ENCODE data around the gene GALNT18. TPM values are rescaled to one million over a fixed set of nuclear protein-coding genes. Genes with fewer than 3 reads are reported as not detected.

GALNT18 gene
- total RNA-seq, 1 experiment from 2014 or later = 9.2 TPM

DNA sequence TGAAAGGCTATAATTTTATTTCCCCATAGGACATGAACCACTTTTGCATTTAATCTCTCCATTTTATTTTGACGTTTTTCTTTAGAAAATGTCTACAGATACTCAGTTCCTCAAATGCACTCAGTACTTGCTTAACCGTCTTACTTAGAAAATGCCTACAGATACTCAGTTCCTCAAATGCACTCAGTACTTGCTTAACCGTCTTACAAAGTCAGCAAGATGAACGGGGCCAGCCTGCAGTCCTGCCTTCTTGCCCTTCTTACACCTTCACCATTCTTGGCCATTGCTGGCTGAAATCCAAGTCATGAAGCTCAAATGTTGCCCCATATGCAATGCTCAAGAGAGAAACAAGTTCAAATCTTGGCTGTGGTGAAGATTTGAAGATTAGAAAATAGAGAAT, 302.8 kb downstream of the GALNT18 start:
- CTCF ChIA-PET = no interaction called here

DNA sequence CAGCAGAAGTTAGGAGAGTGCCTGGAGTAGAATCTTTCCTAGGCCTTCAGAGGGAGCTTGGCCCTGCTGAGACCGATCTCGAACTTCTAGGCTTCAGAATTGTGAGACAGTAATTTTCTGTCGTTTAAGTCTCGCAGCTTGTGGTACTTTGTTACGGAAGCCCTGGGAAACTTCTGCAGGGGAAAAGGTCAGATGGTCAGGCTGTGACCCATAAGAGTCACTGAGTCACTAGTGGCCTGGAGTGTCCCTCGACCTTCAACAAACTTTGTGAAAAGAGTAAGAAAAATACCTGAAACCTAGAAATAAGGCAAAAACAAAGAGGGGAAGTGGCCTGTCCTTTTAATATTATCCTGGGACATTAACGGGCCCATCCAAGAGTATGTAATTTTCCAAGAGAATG, 303.3 kb downstream of the GALNT18 start:
- Mint-ChIP-seq H3K36me3 (ENCODE audit: insufficient read depth, unreplicated experiment) (no peaks in the 10 kb centered on the region), H3K9me3 (ENCODE audit: low read depth, unreplicated experiment) (no peaks in the 10 kb centered on the region), H3K27ac (ENCODE audit: unreplicated experiment) (no peak overlapping the region), H3K4me3 (ENCODE audit: low read depth, unreplicated experiment) (no peak overlapping the region), H3K4me1 (ENCODE audit: low read depth, unreplicated experiment) (no peaks in the 10 kb centered on the region), H3K27me3 (ENCODE audit: unreplicated experiment) (no peaks in the 10 kb centered on the region)
- DNase-seq = no peak
- TF ChIP-seq, protein P1, sequence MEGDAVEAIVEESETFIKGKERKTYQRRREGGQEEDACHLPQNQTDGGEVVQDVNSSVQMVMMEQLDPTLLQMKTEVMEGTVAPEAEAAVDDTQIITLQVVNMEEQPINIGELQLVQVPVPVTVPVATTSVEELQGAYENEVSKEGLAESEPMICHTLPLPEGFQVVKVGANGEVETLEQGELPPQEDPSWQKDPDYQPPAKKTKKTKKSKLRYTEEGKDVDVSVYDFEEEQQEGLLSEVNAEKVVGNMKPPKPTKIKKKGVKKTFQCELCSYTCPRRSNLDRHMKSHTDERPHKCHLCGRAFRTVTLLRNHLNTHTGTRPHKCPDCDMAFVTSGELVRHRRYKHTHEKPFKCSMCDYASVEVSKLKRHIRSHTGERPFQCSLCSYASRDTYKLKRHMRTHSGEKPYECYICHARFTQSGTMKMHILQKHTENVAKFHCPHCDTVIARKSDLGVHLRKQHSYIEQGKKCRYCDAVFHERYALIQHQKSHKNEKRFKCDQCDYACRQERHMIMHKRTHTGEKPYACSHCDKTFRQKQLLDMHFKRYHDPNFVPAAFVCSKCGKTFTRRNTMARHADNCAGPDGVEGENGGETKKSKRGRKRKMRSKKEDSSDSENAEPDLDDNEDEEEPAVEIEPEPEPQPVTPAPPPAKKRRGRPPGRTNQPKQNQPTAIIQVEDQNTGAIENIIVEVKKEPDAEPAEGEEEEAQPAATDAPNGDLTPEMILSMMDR (IDR thresholded peaks at IDR 0.05; ENCODE audit: unreplicated experiment) = no peak
- intact Hi-C loops (cut with micrococcal nuclease; ENCODE audit: unreplicated experiment) = no loop called here
- CTCF ChIA-PET = no interaction called here
- BruUV-seq (replicated peaks) = no TSS peak

More for the DNA sequence above, 302.8 kb downstream of the GALNT18 start:
- Mint-ChIP-seq H3K36me3 (ENCODE audit: insufficient read depth, unreplicated experiment) (no peaks in the 10 kb centered on the region), H3K27me3 (ENCODE audit: unreplicated experiment) (no peaks in the 10 kb centered on the region), H3K4me3 (ENCODE audit: low read depth, unreplicated experiment) (no peak overlapping the region), H3K9me3 (ENCODE audit: low read depth, unreplicated experiment) (no peaks in the 10 kb centered on the region), H3K4me1 (ENCODE audit: low read depth, unreplicated experiment) (no peaks in the 10 kb centered on the region), H3K27ac (ENCODE audit: unreplicated experiment) (no peak overlapping the region)
- no TSS peak for BruUV-seq (replicated peaks)
- TF ChIP-seq, protein P1 (IDR thresholded peaks at IDR 0.05; ENCODE audit: unreplicated experiment) = no peak
- intact Hi-C loops (cut with micrococcal nuclease; ENCODE audit: unreplicated experiment) = no loop called here
- DNase-seq = no peak

DNA sequence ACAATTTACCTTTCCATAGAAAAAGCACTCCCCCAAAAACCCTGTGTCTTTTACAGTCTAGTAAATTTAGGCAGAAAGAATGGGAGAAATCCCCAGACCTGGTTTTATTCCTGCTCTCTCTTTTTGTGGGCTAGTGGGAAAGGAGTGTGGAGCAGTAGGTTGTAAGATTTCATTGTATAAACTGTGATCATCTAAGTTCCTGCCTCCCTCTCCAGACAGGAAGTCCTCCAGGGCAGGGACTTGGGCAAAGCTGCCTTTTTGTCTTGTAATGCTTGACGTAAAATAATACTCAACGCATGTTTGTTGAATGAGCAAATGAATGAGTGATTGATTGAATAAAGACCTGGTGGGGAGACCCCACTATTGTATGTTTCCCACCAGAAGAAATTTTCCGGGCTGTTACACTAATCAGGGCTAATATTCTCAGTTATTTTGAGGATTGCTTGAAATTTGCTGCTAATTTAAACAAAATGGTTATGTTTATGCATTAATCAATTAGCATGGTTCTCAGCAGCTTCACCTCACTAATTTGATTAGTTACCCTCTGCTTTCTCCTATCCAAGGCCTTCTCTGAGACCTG, 305.1 kb downstream of the GALNT18 start:
- no peak for DNase-seq
- no peak overlapping the region for H3K4me3 Mint-ChIP-seq (ENCODE audit: low read depth, unreplicated experiment)
- TF ChIP-seq, protein P1 (IDR thresholded peaks at IDR 0.05; ENCODE audit: unreplicated experiment) = no peak
- no peak overlapping the region for H3K27ac Mint-ChIP-seq (ENCODE audit: unreplicated experiment)
- H3K4me1 Mint-ChIP-seq (ENCODE audit: low read depth, unreplicated experiment) = no peaks in the 10 kb centered on the region
- intact Hi-C loops (cut with micrococcal nuclease; ENCODE audit: unreplicated experiment) = no loop called here
- CTCF ChIA-PET = no interaction called here
- BruUV-seq (replicated peaks) = no TSS peak
- H3K9me3 Mint-ChIP-seq (ENCODE audit: low read depth, unreplicated experiment) = no peaks in the 10 kb centered on the region
- no peaks in the 10 kb centered on the region for H3K36me3 Mint-ChIP-seq (ENCODE audit: insufficient read depth, unreplicated experiment)
- no peaks in the 10 kb centered on the region for H3K27me3 Mint-ChIP-seq (ENCODE audit: unreplicated experiment)

DNA sequence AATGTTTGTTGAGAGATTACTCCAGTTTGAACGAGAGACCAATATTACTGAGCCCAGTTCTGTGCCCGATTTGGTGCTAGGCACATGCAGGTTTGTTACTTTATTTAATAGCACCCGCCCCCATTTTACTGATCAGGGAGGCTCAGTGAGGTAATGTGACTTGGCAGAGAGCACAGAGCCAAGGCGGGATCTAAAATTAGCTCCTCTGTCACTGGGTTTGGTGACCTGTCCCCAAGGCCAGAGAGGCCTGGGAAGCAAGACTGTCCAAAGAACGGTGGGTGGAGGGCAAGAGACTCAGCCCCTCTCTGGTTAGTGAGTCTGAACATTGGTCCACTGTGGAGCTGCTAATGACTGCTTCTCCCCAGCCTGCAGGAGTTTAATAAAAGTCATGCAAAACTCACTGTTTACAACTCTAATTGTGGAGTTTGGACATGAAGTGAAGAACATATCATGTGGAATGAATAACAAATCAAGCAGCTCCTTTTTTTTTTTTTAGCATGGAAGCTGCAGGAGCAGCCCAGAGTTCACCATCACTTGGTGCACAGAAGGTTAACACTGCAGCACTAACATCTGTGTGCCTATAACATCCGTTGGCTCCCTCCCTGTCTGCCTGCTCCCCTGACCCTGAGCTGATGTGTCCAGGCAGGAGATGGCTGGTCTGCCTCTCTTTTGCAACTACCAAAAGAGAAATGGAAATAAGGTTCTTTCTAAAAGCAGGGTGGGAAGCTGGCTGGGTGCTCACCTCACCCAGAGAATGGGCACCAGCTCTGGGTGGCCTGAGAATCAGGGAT, 307.7 kb downstream of the GALNT18 start:
- H3K36me3 Mint-ChIP-seq (ENCODE audit: insufficient read depth, unreplicated experiment) = no peaks in the 10 kb centered on the region
- no TSS peak for BruUV-seq (replicated peaks)
- H3K27me3 Mint-ChIP-seq (ENCODE audit: unreplicated experiment) = no peaks in the 10 kb centered on the region
- intact Hi-C loops (cut with micrococcal nuclease; ENCODE audit: unreplicated experiment) = no loop called here
- H3K9me3 Mint-ChIP-seq (ENCODE audit: low read depth, unreplicated experiment) = no peaks in the 10 kb centered on the region
- no peak for DNase-seq
- H3K27ac Mint-ChIP-seq (ENCODE audit: unreplicated experiment) = no peak overlapping the region
- H3K4me1 Mint-ChIP-seq (ENCODE audit: low read depth, unreplicated experiment) = no peaks in the 10 kb centered on the region
- no peak overlapping the region for H3K4me3 Mint-ChIP-seq (ENCODE audit: low read depth, unreplicated experiment)
- TF ChIP-seq, protein P1 (IDR thresholded peaks at IDR 0.05; ENCODE audit: unreplicated experiment) = no peak
- CTCF ChIA-PET = interaction anchor here (0.5 to 0.8 kb wide), 3 partner anchors 9 to 1746 kb away, joined by 3 read pairs; no protein-coding TSS in a partner anchor

All from Calu3 (cell line).